ENCODE data around the gene MCC. TPM values are rescaled to one million over a fixed set of nuclear protein-coding genes. Genes with fewer than 3 reads are reported as not detected.

Gene MCC
- polyA plus RNA-seq, 2 of the 4 experiments (the other 2 are of a cell fraction) = 0.09 to 0.10 TPM

- FAIRE-seq (no peak), DNase-seq (ENCODE audit: low read depth in 1 of 2, low spot score in 1 of 2) (no peak), ATAC-seq (no peak)
- no peak overlapping the region for H3K4me3 ChIP-seq
- WGBS (ENCODE audit: missing lambda C conversion rate) = 42% methylated on average over 3 of the region's 3 CpGs
- H3K27ac ChIP-seq = no peak overlapping the region
- no peak overlapping the region for H3K4me2 ChIP-seq
- H3K9me3 ChIP-seq = 0 out of 3 replicates have a peak, but pooled peaks cover 2% of the 10 kb centered on the region
- ChIA-PET POLR2A (no interaction called here), CTCF (interaction anchor here (0.6 kb wide), 1 partner anchor 283 kb away, joined by 4 read pairs; no protein-coding TSS in a partner anchor)
- 0 out of 3 replicates have a peak, but pooled peaks cover 4% of the 10 kb centered on the region for H3K4me1 ChIP-seq
- TF ChIP-seq PBX3 (IDR thresholded peaks at IDR 0.05) = no peak
- TF ChIP-seq ZSCAN20 (CRISPR knock-in tag; IDR thresholded peaks at IDR 0.05) = no peak
- TF ChIP-seq FOXS1 (CRISPR knock-in tag; IDR thresholded peaks at IDR 0.05) = no peak
- TF ChIP-seq REST (IDR thresholded peaks at IDR 0.05) = no peak
- TF ChIP-seq PHF8 (IDR thresholded peaks at IDR 0.05; ENCODE audit: borderline replicate concordance, low read depth) = no peak
- TF ChIP-seq POLR2A (IDR thresholded peaks at IDR 0.05; ENCODE audit: low read length) = no peak
- TF ChIP-seq E2F6 (IDR thresholded peaks at IDR 0.05; ENCODE audit: borderline replicate concordance, low read depth) = no peak
- TF ChIP-seq CHD2 (IDR thresholded peaks at IDR 0.05; ENCODE audit: low read length, partially characterized antibody) = no peak
- TF ChIP-seq RARB (CRISPR knock-in tag; IDR thresholded peaks at IDR 0.05) = no peak
- TF ChIP-seq FOSB (CRISPR knock-in tag; IDR thresholded peaks at IDR 0.05) = no peak
Measured at GRCh38 chr5:113292462-113292861, 195.8 kb downstream of the MCC start.

- CTCF ChIA-PET = no interaction called here
- no peak for FAIRE-seq
- Histone ChIP-seq H3K27ac (no peak overlapping the region), H3K4me2 (no peak overlapping the region), H3K4me3 (no peak overlapping the region), H3K4me1 (no peaks in the 10 kb centered on the region), H3K9me3 (no peaks in the 10 kb centered on the region)
- TF ChIP-seq POLR2AphosphoS2 (conservative IDR thresholded peaks at IDR 0.05; ENCODE audit: low read length) (no peak), TP53 (CRISPR knock-in tag; IDR thresholded peaks at IDR 0.05) (no peak), HDAC2 (IDR thresholded peaks at IDR 0.05) (no peak), EP300 (IDR thresholded peaks at IDR 0.05) (no peak), SMC3 (IDR thresholded peaks at IDR 0.05) (no peak), USF2 (IDR thresholded peaks at IDR 0.05) (no peak), HEYL (CRISPR knock-in tag; IDR thresholded peaks at IDR 0.05) (no peak), PBX3 (IDR thresholded peaks at IDR 0.05) (no peak), ESRRA (IDR thresholded peaks at IDR 0.05; ENCODE audit: borderline replicate concordance, low read length) (no peak), REST (IDR thresholded peaks at IDR 0.05) (no peak), CBX2 (IDR thresholded peaks at IDR 0.05; ENCODE audit: borderline replicate concordance, low read depth) (no peak), NR3C1 (IDR thresholded peaks at IDR 0.05) (no peak), EHMT2 (IDR thresholded peaks at IDR 0.05; ENCODE audit: low read depth) (no peak), ZC3H11A (IDR thresholded peaks at IDR 0.05) (no peak), MAZ (IDR thresholded peaks at IDR 0.05; ENCODE audit: borderline replicate concordance, low read depth, low read length) (no peak), ZFP36 (IDR thresholded peaks at IDR 0.05; ENCODE audit: borderline replicate concordance, partially characterized antibody) (no peak), E2F6 (IDR thresholded peaks at IDR 0.05; ENCODE audit: borderline replicate concordance, low read depth) (no peak), KDM5A (IDR thresholded peaks at IDR 0.05) (no peak), JUNB (IDR thresholded peaks at IDR 0.05) (no peak), ZSCAN20 (CRISPR knock-in tag; IDR thresholded peaks at IDR 0.05) (no peak)
- no peak for DNase-seq (ENCODE audit: low read depth in 1 of 2, low spot score in 1 of 2)
- 66% methylated on average over 3 of the region's 3 CpGs for WGBS (ENCODE audit: missing lambda C conversion rate)
- no peak for ATAC-seq
- POLR2A ChIA-PET = no interaction called here
Measured at GRCh38 chr5:113283558-113283957, 204.7 kb downstream of the MCC start.

Measured in A549 (cell line).